Fibroblast of lung (primary cell): ENCODE results near the gene ZNF595.

Experiments used
- CTCF ChIP-seq, 2 donors: IDR thresholded peaks in 1 of 2; conservative IDR thresholded peaks in 1 of 2; 1 replicate in 1 of 2; 2 replicates in 1 of 2; pipeline ENCODE4 v1.5.1; 2011 to 2012; ENCODE audit warnings: low read length in 2 of 2, control low read depth in 1 of 2, inconsistent platforms in 1 of 2, low read depth in 1 of 2, mild to moderate bottlenecking in 1 of 2
- EZH2 ChIP-seq: IDR thresholded peaks from 2 replicates; pipeline ENCODE4 v1.5.1; 2012; ENCODE audit warnings: low read length, control low read depth, mild to moderate bottlenecking; ENCODE audit errors: missing control alignments

- TF ChIP-seq CTCF (conservative IDR thresholded peaks at IDR 0.05 in 1 of 2, IDR thresholded peaks at IDR 0.05 in 1 of 2; ENCODE audit: low read depth in 1 of 2, low read length in 2 of 2) (no peak), EZH2 (no peak)
These were observed 61.0 kb downstream of the ZNF595 start for GRCh38 chr4:114149-114548.
